HG03442 (cell line): ENCODE results near the gene MFNG.

Experiments used
- ATAC-seq: cut with Tn5 transposase; IDR thresholded peaks from one replicate; pipeline ENCODE4 v1.9.1; 2021; ENCODE audit warnings: mild to moderate bottlenecking, moderate library complexity; ENCODE audit not compliant: unreplicated experiment

MFNG gene

DNA sequence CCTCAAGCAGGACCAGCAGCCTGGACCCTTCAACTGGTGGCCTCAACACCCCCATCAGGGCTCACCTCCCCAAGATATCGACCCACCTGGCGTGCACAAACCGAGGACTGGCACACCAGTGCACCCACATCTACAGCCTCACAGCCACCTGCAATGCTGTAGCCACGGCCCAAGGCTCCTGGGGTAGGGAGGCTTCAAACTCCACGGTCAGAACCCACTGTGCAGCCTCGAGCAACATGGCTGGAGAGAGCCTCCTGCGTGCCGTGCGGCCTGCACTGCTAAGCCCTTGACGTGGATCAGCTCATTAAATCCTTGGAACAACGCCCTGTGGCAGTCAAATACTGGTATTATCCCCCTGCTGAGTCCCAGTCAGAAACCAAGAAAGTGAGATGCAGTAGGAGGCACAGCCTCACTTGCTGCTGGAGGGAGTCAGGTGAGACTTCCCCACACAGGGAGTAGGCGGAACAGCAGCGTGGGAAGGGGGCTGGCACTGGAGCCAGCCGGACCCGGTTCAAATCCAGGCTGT lies 28.4 kb upstream of the MFNG start:
- ATAC-seq: no peak

DNA sequence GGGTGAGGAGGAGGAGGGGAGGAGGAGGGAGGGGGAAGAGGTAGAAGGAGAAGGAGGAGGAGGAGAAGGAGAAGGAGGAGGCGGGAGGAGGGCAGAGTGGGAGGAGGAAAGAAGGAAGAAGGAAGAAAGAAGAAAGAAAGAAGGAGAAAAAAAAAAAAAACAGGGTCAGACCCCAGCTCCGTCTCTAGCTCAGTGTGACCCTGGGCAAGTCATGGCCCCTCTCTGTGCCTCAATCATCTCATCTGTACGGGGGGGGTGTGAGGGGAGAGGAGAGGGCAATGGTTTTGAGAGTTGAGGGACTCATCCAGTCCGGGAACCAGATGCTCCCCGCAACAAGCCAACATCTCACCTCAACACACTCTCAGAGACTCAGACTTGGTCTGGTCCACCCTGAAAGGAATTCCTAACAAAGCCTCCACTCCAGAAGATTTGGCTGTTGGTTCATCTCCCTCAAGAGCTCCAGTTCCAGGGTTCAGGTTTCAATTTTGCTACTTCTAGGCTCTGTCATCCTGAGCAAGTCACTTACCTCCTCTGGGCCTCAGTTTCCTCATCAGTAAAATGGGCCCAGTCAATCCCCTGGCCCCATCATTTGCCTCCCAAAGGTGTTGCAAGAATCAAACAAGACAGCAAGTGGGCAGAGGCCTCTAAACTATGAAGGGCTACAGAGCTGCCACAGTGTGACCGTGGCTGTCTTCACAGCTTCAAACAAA lies 25.4 kb upstream of the MFNG start:
- no peak for ATAC-seq

DNA sequence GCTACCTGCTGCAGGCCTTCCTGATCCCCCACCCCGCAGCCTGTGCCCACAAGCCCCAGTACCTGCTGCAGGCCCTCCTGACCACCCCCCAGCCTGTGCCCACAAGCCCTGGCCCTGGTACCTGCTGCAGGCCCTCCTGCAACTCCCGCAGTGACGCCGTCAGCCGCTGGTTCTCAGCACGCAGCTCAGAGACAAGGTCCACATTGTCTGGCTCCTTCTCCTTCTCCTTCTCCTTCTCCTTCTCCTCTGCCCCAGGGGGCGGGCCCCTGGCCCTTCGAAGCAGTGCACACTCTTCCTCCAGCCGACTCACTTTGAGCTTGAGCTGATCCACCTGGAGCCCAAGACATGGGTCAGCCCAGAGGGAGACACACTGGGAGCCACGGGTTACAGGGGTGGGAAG lies 23.9 kb upstream of the MFNG start:
- no peak for ATAC-seq

DNA sequence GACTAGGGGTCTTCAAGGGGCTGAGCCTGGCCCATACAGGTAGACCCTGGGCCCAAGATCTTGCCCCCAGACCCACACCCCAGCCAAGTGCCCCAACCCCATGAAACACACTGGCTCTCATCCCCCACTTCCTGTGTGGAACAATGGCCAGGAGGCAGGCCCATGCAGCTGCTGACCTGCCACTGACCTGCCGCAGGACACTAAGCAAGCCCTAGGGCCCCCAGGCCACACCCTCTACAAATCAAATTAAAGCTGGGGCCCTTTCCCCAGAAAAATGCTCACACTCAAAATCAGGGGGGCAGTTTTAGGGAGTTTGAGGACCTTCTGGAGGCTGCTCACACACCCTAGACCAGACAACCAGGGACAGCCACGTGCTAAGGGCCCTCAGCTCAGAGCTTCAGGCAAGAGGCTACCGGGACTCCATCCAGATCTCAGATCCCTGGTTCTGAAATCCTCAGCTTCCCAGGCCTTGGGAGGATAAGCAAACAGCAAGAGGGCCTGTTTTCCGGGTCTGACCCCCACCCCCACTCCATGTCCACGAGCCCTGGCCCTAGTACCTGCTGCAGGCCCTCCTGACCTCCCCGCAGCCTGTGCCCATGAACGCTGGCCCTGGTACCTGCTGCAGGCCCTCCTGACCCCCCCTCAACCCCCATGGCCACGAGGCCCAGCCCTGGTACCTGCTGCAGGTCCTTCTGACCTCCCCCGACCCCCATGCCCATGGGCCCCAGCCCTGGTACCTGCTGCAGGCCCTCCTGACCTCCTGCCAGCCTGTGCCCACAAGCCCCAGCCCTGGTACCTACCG lies 23.1 kb upstream of the MFNG start:
- ATAC-seq: no peak

DNA sequence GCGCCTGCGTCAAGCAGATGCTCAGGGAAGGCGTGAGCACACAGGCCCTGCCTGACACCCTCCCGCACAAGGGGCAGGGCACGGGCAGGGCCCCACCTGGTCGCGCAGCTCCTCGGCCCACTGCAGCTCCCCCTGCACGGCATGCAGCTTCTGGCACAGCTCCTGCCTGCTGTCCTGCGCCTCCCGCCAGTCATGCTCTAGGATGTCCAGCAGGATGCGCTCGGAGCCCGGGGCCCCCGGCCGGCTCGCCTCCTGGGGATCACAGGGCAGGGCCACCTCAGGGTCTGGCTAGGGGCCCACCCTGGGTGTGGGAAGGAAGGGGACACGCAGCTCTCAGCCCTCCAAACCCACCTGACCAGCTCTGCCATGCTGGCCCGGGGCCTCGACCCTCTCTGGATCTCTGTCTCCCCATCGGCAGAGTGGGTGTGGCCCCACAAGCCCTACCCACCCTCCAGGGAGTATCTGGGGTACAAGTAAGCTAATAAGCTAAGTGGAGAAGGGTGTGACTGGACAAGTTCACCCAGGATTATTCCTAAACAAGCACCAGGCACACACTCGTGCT lies 22.3 kb upstream of the MFNG start:
- ATAC-seq: no peak

DNA sequence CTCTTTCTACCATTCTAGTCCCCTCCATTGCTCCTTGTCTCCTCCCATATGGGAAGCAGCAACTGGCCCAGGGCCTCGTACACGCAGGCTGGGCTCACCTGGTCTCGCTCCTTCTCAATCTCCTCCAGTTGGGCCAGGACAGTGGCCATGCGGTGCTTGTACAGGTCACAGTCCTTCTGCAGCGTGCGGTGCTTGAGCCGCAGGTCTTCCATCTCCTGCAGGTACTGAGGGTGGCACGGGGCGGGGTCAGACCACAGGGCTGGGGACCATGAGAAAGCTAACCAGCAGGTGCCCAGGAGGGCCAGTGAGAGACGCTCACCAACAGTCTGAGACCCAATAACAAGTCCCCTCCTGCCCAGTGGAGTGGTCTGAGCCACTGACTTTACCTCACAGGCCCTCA lies 21.5 kb upstream of the MFNG start:
- ATAC-seq: no peak

DNA sequence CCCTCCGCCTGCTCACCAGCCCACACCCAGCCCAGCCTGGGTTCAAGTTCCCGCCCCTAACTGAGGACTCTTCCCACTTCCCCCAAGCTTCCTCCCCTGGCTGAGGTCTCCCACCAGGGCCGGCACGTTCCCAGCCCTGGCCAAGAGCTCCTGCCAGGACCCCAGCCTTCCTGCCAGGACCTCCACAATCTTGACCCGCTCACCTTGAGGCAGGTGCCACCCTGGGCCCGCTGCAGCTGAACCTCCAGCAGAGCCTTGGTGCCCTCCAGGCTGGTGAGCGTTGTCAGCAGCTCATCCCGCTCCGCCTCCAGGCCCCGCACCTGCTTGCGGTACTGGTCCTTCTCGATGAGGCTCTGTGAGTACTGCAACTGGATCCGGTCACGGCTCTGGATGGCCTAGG lies 19.8 kb upstream of the MFNG start:
- no peak for ATAC-seq

DNA sequence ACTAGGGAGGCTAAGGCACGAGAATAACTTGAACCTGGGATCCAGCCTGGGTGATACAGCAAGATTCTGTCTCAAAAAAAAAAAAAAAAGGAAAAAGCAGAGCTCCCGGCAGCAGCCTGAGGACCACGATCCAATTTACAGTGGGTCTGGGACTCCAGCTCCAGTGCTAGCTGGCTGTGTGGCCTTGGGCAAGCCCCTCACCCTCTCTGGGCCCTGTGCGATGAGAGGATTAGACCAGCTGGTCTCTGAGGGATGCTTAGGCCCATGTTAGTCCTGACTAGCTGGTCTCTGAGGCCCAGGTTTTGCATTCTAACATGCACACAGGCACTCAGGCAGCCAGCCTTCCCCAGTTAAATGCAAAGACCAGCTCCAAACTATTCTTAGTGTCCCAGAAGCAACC lies 19.4 kb upstream of the MFNG start:
- ATAC-seq: no peak

DNA sequence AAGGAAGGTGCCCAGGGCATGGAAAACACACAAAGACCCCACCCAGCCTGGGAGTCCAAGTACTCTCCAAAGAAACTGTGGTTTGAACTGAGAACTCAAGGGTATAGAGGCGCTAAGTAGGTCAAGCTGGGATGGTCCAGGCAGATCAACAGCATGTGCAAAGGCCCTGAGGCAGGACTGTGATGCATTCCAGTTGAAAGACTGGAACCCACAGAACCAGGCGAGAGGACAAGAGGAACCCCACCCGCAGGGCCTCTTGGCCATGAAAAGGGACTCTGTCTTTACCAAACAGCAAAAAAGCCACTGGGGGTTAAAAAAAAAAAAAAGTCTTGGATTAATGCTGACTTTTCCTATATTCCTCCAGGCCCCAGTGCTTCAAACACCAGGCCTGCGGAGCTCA lies 18.8 kb upstream of the MFNG start:
- ATAC-seq: no peak

DNA sequence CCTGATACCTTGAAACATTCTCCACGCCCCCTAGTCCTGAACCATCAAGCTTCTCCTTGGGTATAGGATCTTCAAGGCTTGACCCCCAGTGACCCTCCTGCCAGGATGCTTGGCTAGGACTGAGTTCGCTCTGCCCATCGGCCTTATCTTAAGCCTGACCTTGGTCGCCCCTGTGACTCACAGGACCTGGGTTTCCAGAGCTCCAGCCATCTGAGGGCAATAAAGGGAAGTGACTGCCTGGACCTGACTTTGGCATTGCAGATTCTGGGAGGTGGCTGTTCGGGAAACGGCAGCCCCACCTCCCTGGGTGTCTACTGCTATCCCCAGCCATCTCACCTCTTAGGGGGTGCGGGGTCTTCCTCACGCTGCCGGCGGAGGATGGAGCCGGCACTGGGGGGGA lies 17.7 kb upstream of the MFNG start:
- ATAC-seq: no peak

DNA sequence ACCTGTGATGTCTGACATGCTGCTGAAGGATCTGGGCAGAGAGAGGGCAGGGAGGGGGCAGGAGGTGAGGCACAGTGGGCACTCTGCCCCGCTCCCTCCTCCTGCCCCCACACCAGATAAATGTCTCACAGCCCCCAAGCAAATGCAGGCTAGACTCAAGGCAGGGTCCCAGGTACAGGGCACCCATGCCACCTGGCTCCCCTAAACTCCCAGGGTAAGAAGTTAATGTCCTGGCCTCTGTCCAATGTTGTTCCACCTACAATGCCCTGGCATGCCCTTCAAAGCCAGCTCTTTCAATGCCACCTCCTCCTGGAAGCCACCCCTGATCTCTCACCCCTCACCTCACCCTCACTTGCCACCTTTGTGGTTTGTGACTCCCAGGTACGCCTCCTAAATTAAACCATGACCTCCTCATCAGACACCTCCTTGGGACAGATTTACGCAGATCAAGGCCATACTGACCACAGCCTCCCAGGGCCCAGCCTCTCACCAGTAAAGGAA lies 17.0 kb upstream of the MFNG start:
- ATAC-seq: no peak

DNA sequence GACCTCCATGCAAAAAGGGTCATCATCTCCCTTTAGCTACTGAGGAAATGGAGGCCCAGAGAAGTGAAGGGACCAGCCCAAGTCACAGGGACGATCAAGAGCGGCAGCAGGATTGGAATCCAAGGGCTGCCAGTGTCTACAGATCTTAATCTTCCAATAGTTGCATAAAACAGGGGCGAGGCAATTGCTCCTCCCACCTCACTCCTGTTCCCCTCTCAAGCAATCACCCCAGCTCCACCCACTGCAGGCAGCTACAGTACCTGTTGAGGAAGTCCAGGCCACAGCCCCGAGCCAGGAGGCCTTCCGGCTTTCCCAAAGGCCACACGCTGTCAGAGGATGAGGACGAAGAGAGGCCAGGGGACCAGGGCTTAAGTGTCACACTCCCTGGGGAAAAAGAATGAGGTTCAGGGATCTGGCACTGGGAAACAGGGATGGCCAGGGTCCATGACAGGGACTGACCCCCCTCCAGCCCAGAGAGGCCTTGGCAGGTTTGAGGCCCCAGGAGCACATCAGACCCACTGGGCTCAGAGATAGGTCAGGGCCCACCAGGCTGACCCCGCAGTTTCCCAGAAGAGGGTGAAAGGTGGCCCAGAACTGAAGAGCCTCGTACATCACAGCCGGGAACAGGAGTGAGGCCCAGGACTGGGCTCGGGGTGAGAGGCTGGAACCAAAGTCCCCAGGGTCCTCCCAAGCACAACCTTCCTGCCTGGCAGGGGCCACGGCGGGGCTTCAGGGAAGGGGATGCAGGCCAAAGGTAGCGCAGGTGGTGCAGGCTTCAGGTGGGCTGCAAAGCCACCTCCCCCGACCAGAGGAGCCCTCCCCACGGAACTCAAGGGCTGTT lies 16.4 kb upstream of the MFNG start:
- no peak for ATAC-seq

DNA sequence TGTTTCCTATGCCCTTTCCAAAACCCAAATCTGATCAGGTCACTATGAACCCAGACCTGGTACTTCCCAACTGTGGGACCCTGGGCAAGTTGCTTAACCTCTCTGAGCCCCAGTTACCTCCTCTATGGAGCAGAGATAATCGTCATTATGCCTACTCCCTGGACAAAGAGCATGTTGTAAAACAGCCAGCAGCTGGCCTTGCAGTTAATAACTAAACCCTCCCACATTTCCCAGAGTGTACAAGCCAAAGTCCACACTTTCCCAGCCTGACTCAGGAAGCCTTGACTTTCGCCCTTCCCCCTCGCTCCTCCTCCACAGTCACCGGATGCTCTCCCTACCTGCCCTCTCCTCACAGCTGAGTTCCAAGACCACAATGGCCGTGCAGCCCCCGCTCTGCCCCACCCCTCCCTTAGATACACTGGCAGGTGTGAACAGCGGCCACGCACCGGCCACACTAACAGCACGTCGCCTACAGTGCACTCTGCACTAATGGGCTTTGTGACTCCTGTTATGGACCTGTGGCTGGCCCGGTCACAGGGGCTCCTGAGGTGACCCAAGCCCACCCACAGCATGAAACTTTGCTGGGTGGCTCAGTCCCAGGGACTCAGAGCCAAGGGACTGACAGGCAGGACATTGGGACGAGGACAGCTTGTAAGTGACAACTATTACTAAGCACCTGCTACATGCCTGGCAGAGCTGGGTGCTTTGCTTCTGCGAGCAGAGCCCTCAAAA lies 15.6 kb upstream of the MFNG start:
- ATAC-seq: no peak

DNA sequence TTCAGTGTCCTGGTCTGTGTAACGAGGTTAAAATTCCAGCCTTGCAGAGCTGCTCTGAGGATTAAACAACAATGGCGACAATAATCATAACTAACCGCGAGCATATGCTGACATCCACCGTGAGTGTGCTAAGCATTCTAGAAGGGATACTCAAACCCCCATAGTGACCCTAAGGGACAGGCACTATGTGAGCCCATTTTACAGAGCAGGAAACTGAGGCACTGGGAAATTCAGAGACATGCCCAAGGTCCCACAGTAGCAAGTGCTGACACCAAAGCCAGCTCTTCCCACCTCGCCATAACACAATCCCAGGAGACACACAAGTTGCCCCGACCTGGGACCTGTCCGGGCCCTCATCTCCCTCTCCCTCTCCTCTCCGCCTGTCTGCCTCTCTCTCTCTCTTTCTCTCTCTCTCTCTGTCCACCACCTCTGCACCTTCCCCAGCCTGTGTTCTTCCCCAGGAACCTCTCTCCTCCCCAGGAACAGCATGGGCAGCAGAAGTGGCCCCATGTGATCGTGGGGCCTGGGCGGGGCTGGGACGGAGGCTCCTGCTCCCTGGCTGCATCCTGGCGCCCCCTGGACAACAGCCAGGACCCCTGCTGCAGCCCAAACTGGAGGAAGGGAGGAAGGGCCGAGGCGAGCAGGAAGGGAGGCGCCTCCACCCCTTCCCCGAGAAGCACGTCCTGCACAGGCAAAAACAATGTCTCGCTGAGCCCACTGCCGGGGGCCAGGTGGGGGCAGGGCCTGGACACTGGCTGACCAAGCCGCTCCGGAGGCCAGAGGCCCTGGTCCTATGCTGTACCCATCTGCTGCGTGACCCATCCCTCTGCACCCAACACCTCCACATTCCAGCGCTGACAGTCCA lies 14.8 kb upstream of the MFNG start:
- no peak for ATAC-seq

DNA sequence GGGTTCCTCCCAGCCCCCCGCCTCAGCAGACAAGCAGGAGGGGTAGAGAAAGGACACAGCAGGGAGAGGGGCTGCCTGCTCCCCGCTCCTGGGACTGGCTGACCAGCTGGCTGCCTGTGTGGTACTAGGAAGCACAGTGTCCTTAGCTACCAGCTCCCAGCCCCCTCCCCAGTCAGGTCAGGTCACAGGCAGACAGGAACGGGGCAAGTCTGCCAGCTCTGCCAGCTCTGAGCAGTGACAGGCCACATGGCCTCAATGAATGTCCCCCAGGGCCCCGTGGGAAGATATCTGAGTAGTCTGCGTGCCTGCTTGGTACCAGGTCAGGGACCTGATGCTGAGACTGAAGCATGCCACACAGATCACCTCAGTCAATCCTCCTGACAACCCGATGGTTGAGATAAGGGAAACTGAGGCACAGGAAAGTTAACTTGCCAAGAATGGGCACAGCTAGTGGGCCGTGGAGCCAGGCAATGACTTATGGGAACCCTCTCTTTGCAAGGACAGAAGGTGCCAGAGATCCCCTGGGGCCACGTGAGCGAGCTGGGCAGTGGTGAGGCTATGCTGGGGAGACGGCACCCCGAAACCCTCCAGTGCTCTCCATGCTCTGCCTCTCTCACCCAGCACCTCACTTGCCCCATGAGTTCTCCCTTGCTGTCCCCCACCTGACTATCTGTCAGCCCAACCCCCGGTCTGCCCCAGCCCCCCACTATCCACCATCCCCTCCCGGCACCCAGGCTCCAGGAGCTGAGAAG lies 13.8 kb upstream of the MFNG start:
- no peak for ATAC-seq

DNA sequence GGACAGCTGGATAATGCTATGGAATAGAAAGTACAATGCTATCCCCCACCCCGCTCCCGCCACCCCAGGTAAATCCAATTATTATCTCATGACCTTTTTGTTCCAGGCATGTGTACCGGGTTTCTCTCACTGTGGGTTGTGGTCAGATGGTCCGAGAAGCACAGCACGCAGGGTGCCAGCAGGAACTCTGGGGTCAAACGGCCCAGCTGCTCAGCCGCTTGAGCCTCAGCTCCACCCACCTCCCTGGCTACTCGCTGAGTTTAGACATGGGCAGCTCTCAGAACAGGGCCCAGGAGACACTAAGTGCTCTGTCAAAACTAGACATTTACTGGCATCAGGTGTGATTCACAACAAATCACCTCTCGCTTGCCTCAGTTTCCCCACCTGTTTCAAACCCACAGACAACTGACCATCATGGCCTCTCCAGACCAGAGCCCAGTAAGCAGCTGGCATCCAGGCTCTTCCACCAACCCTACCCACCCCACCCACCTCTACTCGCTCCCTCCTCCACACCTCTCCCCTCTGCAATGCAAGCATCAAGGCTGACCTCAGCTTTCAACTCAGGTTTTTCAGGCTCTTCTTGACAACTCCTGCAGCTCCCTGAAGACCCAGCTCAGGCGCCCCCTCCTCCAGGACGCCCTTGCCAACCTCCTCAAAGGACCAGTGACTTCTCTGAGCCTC lies 13.0 kb upstream of the MFNG start:
- no peak for ATAC-seq

DNA sequence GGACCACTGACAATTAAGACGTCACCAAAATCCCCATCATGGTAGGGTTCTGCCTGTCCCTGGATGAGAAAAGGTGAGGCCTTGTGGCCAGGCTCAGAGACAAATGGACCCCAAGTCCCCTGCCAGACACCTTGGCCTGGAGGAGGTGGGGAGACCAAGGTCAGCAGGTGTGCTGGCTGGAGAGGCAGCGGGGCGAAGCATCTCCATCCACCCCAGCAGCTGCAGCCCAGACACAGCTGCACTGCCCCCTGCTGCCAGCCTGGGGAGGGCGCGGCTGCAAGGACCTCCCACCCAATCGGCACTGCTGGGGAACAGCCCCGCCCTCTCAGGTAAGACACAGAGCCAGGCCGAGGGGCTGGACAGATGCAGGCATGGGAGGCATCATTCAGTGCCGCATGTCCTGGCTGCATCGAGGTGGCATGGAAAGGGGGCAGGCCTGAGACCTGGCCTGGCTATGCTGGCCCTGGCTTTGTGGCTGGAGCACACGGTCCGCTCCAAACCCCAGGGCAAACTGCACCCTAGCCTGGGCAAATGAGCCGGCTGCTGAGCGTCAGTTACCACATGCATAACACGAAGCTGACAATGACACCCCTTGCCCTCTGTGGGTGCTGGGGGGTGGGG lies 12.2 kb upstream of the MFNG start:
- no peak for ATAC-seq
